NCI-H2107 treated with DMSO at 0.1 percent for 48 hours (cell line): ENCODE data around the gene LYZL2.
"Not testable (repeated sequence)": the region's sequence is repeated elsewhere in the genome, so short reads cannot be mapped to it uniquely, and the experiment has no call there.

ENCODE experiments used
- DNase-seq: peaks from one replicate; lab custom pipeline; 2025; ENCODE audit not compliant: unreplicated experiment; lab: John Stamatoyannopoulos, UW

The LYZL2 gene

DNA sequence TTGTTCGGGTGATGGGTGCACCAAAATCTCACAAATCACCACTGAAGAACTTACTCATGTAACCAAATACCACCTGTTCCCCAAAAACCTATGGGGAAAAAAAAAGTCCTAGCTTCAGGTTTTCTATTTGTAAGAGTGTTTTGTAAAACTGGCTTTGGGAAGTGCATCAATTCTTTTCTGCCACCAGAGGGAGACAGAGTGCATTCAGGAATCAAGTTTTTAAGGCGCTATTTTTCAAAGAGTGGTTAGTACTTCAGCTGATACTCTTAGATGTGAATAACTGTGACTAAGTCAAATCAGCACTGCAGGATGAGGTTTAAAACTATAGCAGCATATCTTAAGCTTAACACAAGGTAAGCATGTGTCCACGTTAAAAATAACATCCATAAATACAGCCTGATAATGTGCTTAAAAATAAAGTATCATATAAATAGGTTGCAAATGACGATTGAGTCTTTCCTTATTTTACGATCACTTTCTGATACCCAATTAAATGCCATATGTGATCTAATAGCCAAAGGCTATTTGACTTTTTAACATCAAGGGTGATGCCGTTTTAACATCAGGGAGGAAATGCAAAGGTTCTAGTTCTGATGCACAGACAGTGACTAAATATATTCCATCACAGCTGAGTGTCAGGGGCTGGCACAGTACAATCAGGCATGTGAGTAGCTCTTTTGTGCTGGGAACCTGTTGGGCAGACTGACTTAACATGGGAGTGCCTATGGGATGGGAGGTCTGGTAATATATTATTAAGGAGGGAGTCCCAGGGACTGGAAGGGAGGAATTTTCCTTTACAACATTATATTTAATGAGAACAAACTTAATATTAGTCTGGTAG, 10.6 kb upstream of the LYZL2 start:
- DNase-seq: peak; percentile 2

GRCh38 chr10:30637881-30638467, 8.4 kb upstream of the LYZL2 start:
- DNase-seq: no peak

DNA sequence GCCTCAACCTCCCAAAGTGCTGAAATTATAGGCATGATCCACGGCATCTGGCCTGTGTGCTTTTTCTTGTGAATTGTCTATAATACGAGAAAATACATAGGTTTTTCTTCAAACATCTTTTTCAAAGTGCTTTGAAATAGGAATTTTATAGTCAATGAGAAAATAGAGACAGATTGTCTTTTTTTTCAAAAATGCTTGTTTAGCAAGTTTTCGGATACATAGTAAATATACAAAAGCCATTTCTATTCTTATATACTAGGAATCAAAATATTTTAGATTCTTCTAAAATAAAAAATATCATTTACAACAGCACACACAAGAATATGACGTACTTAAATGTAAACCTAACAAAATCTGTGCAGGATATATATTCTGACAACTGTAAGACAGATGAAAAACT, 1.6 kb upstream of the LYZL2 start:
- DNase-seq: no peak

DNA sequence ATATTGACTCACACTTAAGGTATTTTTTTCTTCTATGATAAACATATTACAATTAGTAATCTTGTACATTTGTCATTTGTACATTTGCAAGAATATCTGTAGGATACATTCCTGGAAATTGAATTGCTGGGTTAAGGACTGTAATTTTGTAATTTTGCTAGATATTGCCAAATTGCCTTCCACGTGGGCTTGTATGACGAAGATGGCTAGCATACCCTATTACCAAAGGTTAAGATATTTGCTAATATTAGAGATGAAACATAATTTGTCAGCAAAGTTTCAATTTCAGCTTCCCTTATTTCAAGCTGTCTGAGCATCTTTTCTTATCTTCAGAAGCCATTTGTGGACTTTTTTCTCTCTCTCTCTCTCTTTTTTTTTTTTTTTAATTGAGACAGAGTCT, 1.0 kb upstream of the LYZL2 start:
- no peak for DNase-seq

- DNase-seq: not testable (repeated sequence)
Observed at GRCh38 chr10:30628576-30628975, 977 bp downstream of the LYZL2 start.

- not testable (repeated sequence) for DNase-seq
Observed at GRCh38 chr10:30626837-30627236, 2.7 kb downstream of the LYZL2 start.

DNA sequence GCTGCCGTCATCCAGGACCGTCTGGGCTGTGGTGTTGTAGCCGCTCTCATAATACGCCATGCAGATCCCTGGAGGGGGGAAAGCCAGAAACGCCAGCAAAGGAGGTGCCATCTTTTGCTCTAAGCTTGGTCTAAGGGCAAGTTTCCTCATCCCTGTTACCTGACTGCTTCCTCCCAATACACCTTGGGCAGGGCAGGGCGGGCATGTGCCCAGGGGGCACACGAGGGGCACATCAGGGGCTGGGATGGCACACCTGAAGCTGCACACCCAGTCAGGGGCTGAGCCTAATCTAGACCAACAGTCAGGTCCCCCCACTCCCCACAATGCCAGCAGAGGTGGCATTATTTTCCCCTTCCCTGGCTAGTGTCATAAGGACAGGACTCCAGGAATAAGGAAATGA, 3.4 kb downstream of the LYZL2 start:
- not testable (repeated sequence) for DNase-seq

GRCh38 chr10:30625080-30625479, 4.5 kb downstream of the LYZL2 start:
- no peak for DNase-seq

GRCh38 chr10:30619966-30620365, 9.6 kb downstream of the LYZL2 start:
- DNase-seq: no peak

DNA sequence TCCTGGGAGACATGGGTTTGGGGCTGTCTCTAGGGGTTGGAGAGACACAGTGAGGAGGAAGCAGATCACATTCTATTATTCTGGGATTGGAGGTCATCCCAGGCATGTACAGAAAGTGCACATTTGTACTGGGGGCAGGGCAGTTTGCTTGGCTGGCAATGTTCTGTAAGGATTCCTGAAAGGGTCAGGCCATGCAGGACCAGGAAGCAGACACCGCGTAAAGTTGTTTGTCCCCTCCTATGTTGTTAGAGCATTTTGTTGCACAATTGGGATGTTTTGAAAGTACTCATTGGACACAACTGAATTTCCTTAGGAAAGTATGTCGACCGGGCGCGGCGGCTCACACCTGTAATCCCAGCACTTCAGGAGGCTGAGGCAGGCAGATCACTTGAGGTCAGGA, 12.5 kb downstream of the LYZL2 start:
- no peak for DNase-seq

DNA sequence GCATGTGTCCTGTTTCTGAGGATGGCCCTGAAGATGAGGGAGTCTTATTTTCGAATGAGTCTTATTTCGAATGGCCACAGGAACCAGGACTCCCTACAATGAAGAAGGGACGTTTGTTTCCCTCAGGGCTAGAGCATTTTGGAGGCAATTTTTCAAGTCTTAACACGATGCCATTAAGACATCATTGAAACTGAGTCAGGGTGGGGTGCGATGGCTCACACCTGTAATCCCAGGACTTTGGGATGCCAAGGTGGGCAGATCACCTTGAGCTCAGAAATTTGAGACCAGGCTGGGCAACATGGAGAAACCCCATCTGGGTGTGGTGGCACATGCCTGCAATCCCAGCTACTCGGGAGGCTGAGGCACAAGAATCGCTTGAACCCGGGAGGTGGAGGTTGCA, 18.5 kb downstream of the LYZL2 start:
- DNase-seq: not testable (repeated sequence)

DNA sequence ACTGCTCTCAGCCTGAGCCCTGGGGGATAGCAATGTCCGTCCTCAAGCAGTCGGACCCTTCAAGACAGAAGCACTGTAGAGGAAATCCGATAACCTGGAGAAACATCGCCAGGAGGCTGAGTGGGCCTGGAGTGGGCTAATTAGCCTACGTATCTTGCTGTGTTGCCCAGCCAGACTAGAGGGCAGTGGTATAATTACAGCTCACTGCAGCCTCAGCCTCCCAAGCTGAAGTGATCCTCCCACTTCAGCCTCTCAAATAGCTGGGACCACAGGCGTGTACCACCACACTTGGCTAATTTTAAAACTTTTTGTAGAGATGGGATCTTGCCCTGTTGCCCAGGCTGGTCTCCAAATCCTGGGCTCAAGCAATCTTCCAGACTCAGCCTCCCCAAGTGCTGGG, 21.7 kb downstream of the LYZL2 start:
- DNase-seq: no peak

DNA sequence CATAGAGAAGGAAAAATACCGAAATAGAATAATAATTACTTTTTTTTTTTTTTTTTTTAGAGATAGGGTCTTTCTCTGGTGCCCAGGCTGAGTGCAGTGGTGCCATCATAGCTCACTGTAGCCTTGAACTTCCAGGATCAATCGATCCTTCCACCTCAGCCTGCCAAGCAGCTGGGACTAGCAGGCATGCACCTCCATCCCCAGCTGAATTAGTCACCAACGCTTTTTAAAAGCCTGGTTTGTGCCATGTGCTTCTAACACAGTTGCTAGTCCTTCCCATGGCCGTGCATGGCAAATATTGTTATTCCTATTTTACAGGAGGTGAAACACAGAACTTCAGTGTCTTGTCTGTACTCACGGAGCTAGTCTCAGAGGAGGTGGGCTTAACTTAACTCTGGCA, 23.2 kb downstream of the LYZL2 start:
- no peak for DNase-seq

- DNase-seq: not testable (repeated sequence)
Observed at GRCh38 chr10:30605341-30606121, 24.0 kb downstream of the LYZL2 start.

- no peak for DNase-seq
Observed at GRCh38 chr10:30603589-30603988, 26.0 kb downstream of the LYZL2 start.

- no peak for DNase-seq
Observed at GRCh38 chr10:30602747-30603146, 26.8 kb downstream of the LYZL2 start.

DNA sequence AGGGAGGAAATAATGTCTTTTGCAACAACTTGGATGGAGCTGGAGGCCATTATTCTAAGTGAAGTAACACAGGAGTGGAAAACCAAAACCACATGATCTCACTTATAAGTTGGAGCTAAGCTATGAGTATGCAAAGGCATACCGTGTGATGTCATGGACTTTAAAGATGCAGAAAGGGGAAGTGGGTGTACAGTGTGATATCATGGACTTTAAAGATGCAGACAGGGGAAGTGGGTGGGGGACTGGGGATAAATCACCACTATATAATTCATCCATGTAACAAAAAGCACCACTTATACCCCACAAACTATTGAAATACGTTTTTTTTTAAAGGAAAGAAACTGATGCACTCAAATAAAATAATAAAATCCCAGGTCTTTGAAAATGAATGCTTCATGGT, 29.5 kb downstream of the LYZL2 start:
- DNase-seq: no peak

- DNase-seq: no peak
Observed at GRCh38 chr10:30598105-30598776, 31.3 kb downstream of the LYZL2 start.

GRCh38 chr10:30597433-30597824, 32.1 kb downstream of the LYZL2 start:
- DNase-seq: not testable (repeated sequence)

DNA sequence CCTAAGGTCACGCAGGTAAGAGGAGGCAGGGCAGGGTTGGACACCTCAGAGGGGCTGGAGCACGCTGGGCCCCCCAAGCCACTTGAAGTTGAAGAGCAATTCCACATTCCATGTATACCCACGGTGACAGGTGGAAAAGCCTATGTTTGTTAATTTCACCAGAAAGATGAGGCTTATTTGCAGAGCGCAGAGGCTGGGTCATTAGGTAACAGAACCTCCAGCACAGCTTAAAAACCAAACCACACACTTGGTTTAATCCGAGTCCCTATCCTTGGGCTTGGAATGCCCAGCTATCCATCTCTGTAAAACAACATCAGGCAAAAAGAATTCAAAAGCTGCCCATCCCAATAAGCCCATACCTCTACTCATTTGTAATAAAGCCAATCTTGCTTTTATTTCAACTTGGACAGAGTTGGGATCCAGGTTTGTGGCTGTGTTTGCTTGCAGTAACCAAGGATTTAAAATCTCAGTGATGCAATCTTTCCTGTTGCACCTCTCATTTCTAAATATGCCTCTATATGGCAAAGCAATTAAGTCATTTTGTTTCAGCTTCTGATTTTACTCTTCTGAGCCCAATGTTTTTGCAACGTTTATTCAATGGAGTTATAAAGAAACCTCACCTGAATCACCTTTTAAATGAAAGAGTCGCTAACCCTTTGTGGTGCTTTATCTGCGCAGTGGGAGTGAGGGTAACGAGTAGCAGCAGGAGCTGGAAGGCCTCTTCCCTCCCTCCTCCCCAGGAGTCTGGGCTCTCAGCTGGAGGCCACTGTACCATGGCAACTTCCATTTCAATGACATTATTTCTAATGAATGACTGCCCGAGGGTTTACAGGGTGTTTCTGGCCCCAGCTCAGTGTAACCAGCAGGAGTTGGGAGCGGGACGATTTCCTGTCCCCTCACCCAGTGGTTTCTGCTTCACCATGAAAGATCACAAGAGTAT, 32.8 kb downstream of the LYZL2 start:
- not testable (repeated sequence) for DNase-seq
